Left lobe of liver (tissue), 2 donors: ENCODE measurements around the gene PPP2R5B. TPM values are rescaled to one million over a fixed set of nuclear protein-coding genes. Genes with fewer than 3 reads are reported as not detected.
"Not testable (repeated sequence)": the region's sequence is repeated elsewhere in the genome, so short reads cannot be mapped to it uniquely, and the experiment has no call there.

ENCODE experiments used
- ATAC-seq: fragments of 200-7000 bp; cut with Tn5 transposase; one replicate; pipeline ENCODE4 v1.9.1; 2020; ENCODE audit warnings: mild to moderate bottlenecking, moderate library complexity
- DNase-seq: peaks from one replicate; pipeline ENCODE4 v3.0.0-alpha.2; 2020; ENCODE audit warnings: low spot score
- total RNA-seq: library from RNA; stranded (reverse); gene quantifications from one replicate; pipeline ENCODE4 v1.2.1, GENCODE V29; 2021
- donor health status: DM: no; HTN: no; CAD: no; lungs with moderate emphysema.
- donor health status: DM: no; HTN: yes; CAD: no.

Gene PPP2R5B
- total RNA-seq, 1 donor from 2014 or later = 9.1 TPM

GRCh38 chr11:64969209-64969608 lies 44.7 kb downstream of the PPP2R5B start:
- ATAC-seq (no peak), DNase-seq (no peak)

- no peak for ATAC-seq
- DNase-seq = no peak
Measured at GRCh38 chr11:64970731-64971151, 46.3 kb downstream of the PPP2R5B start.

- DNase-seq (peak; percentile 86), ATAC-seq (peak; percentile 89)
Measured at GRCh38 chr11:64971421-64972233, 47.1 kb downstream of the PPP2R5B start, which contains the start of gene MAJIN. TSS of gene MAJIN (minus strand) at chr11:64972108. CDS start at chr11:64959405, 12,703 bp downstream.

GRCh38 chr11:64974124-64974523 lies 49.6 kb downstream of the PPP2R5B start:
- no peak for DNase-seq
- ATAC-seq = no peak

- DNase-seq = no peak
Measured at GRCh38 chr11:64976651-64977050, 52.2 kb downstream of the PPP2R5B start.

GRCh38 chr11:64983339-64983738 lies 58.9 kb downstream of the PPP2R5B start:
- DNase-seq, ATAC-seq: not testable (repeated sequence)

More at GRCh38 chr11:64976651-64977050, 52.2 kb downstream of the PPP2R5B start:
- no peak for ATAC-seq

Other genes with a start within 250 kb of the PPP2R5B start
- 0.98 TPM for gene NRXN2, start 201.5 kb upstream of the PPP2R5B start, total RNA-seq
- gene RASGRP2, start 180.5 kb upstream of the PPP2R5B start, total RNA-seq = 4.2 TPM
- 0.28 TPM for gene PYGM, start 164.7 kb upstream of the PPP2R5B start, total RNA-seq
- 104 TPM for gene SF1, start 146.1 kb upstream of the PPP2R5B start, total RNA-seq
- gene MAP4K2, start 121.5 kb upstream of the PPP2R5B start, total RNA-seq = 6.6 TPM
- gene MEN1, start 114.1 kb upstream of the PPP2R5B start, total RNA-seq = 24.0 TPM
- gene CDC42BPG, start 80.0 kb upstream of the PPP2R5B start, total RNA-seq = 1.2 TPM
- gene EHD1, start 46.1 kb upstream of the PPP2R5B start, total RNA-seq = 29.9 TPM
- gene ATG2A, start 7.5 kb upstream of the PPP2R5B start, total RNA-seq = 34.0 TPM
- 0.25 TPM for gene GPHA2, start 11.2 kb downstream of the PPP2R5B start, total RNA-seq
- gene MAJIN, start 47.4 kb downstream of the PPP2R5B start, total RNA-seq = not detected
- gene BATF2, start 72.3 kb downstream of the PPP2R5B start, total RNA-seq = 2.4 TPM
- gene ARL2, start 89.5 kb downstream of the PPP2R5B start, total RNA-seq = 8.9 TPM
- 8.8 TPM for gene SNX15, start 102.8 kb downstream of the PPP2R5B start, total RNA-seq
- 5.7 TPM for gene SAC3D1, start 116.5 kb downstream of the PPP2R5B start, total RNA-seq
- gene NAALADL1, start 133.9 kb downstream of the PPP2R5B start, total RNA-seq = 0.78 TPM
- gene CDCA5, start 159.4 kb downstream of the PPP2R5B start, total RNA-seq = 0.75 TPM
- gene ZFPL1, start 159.5 kb downstream of the PPP2R5B start, total RNA-seq = 18.4 TPM
- gene VPS51, start 171.5 kb downstream of the PPP2R5B start, total RNA-seq = 55.1 TPM
- gene TM7SF2, start 187.2 kb downstream of the PPP2R5B start, total RNA-seq = 97.6 TPM
- 8.8 TPM for gene ZNHIT2, start 193.0 kb downstream of the PPP2R5B start, total RNA-seq
- gene FAU, start 197.4 kb downstream of the PPP2R5B start, total RNA-seq = 430 TPM
- gene MRPL49, start 197.6 kb downstream of the PPP2R5B start, total RNA-seq = 31.3 TPM
- 110 TPM for gene SYVN1, start 209.8 kb downstream of the PPP2R5B start, total RNA-seq
- gene SPDYC, start 245.5 kb downstream of the PPP2R5B start, total RNA-seq = 1.2 TPM